WERI-Rb-1 (cell line): Measurements from ENCODE around the gene NKTR.

Experiments
- DNase-seq: peaks from one replicate; pipeline ENCODE4 v3.0.0-alpha.2; 2020
- H3K27ac ChIP-seq: fragments of 250-450 bp; sonication (Bioruptor Pico); 2 replicates; pipeline ENCODE4 v1.5.1; 2020; ENCODE audit warnings: mild to moderate bottlenecking, moderate library complexity
- H3K27me3 ChIP-seq: fragments of 250-450 bp; sonication (Bioruptor Pico); 2 replicates; pipeline ENCODE4 v1.5.1; 2021; ENCODE audit warnings: mild to moderate bottlenecking, low read depth, moderate library complexity; ENCODE audit not compliant: insufficient read depth, severe bottlenecking
- H3K36me3 ChIP-seq: fragments of 250-450 bp; sonication (Bioruptor Pico); 2 replicates; pipeline ENCODE4 v1.5.1; 2020; ENCODE audit warnings: mild to moderate bottlenecking, moderate library complexity
- H3K4me3 ChIP-seq: 2 replicates; pipeline ENCODE4 v1.5.1; 2011; ENCODE audit warnings: low read depth, mild to moderate bottlenecking, control low read depth, low read length
- H3K9me3 ChIP-seq: fragments of 250-450 bp; sonication (Bioruptor Pico); 2 replicates; pipeline ENCODE4 v1.5.1; 2021; ENCODE audit warnings: mild to moderate bottlenecking, moderate library complexity; ENCODE audit not compliant: severe bottlenecking
- CTCF ChIP-seq: IDR thresholded peaks from 2 replicates; pipeline ENCODE4 v1.5.1; 2011; ENCODE audit warnings: low read depth, mild to moderate bottlenecking, control low read depth, inconsistent platforms, low read length

Gene NKTR

GRCh38 chr3:42662813-42663535, 62.5 kb downstream of the NKTR start:
- no peak for DNase-seq
- no peak for TF ChIP-seq CTCF
- H3K9me3 ChIP-seq = no peaks in the 10 kb centered on the region

DNA sequence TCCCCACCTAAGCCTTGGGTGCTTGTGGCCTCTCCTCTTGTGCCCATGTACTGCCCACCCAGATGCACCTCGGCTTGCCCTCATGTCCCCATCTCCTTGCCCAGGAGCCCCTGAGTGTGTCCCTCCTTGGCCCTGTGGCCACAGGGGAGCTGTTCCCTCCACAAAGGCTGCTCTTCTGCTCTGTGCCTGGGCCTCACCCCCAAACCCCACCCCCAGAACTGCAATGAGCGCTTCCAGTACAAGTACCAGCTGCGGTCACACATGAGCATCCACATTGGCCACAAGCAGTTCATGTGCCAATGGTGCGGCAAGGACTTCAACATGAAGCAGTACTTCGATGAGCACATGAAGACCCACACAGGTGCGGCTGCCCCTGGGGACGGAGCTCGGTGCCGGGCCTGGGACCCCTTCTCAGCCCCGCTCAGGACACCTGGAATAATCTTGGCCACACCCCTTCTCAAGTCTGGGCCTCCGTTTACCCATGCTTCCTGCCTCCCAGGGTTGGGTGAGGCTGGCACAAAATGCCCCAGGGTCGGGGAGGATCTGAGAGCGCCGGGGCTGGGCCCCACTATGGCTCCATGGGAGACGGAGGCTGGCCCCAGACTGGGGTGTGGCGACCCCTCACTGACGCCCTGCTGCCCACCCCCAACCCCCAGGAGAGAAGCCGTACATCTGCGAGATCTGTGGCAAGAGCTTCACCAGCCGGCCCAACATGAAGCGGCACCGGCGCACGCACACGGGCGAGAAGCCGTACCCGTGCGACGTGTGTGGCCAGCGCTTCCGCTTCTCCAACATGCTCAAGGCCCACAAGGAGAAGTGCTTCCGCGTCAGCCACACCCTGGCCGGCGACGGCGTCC, 63.3 kb downstream of the NKTR start:
- TF ChIP-seq CTCF = no peak
- no peak for DNase-seq
- H3K4me3 ChIP-seq = no peak overlapping the region

More at GRCh38 chr3:42662813-42663535, 62.5 kb downstream of the NKTR start:
- no peak overlapping the region for H3K27ac ChIP-seq
- H3K4me3 ChIP-seq = no peak overlapping the region
- H3K27me3 ChIP-seq = no peaks in the 10 kb centered on the region
- no peaks in the 10 kb centered on the region for H3K36me3 ChIP-seq

GRCh38 chr3:42664438-42664803, 63.9 kb downstream of the NKTR start:
- H3K9me3 ChIP-seq = peaks cover 7% of the 10 kb centered on the region
- H3K27ac ChIP-seq = no peak overlapping the region
- no peaks in the 10 kb centered on the region for H3K27me3 ChIP-seq
- no peak overlapping the region for H3K4me3 ChIP-seq
- no peak for DNase-seq
- no peak for TF ChIP-seq CTCF
- no peaks in the 10 kb centered on the region for H3K36me3 ChIP-seq

More for the DNA sequence above, 63.3 kb downstream of the NKTR start:
- no peaks in the 10 kb centered on the region for H3K36me3 ChIP-seq
- no peak overlapping the region for H3K27ac ChIP-seq
- H3K9me3 ChIP-seq = peaks cover 4% of the 10 kb centered on the region
- H3K27me3 ChIP-seq = no peaks in the 10 kb centered on the region

DNA sequence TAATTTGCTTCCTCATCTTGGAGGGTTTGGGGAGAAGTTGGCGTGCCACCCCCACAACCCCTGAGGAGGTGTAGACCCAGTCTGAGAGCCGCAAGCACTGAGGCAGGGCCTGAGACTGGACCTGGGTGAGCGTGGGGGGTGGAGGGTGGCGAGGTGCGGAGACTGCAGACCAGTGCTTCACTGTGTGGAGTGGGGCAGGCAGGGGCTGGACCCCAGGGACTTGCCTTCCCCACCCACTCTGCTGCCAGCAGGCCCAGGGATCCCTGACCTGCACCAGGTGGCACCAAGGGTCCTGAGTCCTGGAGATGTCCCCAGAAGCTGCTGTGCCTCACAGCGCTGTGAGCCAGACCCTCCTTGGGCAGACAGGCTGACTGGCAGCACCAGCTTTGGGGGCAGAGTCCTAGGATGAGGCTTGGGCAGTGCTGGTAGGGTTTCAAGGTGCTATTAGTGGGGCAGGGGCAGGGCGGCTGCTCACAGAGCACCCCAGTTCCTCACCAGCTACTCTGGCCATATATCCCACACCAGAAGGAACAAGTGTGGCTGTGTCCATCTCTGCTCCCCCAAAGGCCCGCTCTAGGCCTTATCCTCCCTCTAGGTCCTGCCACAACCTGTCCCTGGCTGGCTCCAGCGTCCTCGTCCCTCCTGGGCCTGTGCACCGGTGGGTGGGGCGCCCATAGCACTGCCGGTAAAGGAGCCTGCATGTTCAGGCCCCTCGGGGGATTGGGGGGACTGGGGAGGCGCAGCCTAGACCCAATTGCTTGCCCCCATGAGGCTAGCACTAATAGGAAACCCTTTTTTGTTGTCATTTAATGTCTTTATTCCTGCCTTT, 64.8 kb downstream of the NKTR start:
- no peak for TF ChIP-seq CTCF
- H3K27ac ChIP-seq = no peak overlapping the region
- peaks cover 7% of the 10 kb centered on the region for H3K9me3 ChIP-seq
- no peak for DNase-seq
- no peaks in the 10 kb centered on the region for H3K36me3 ChIP-seq
- H3K4me3 ChIP-seq = no peak overlapping the region
- no peaks in the 10 kb centered on the region for H3K27me3 ChIP-seq

GRCh38 chr3:42666022-42666421, 65.5 kb downstream of the NKTR start:
- Histone ChIP-seq H3K27me3 (no peaks in the 10 kb centered on the region), H3K9me3 (peaks cover 7% of the 10 kb centered on the region), H3K27ac (no peak overlapping the region), H3K4me3 (no peak overlapping the region), H3K36me3 (no peaks in the 10 kb centered on the region)
- no peak for TF ChIP-seq CTCF
- no peak for DNase-seq
